Measurements from ENCODE around the gene ASIP. TPM values are rescaled to one million over a fixed set of nuclear protein-coding genes. Genes with fewer than 3 reads are reported as not detected.
"Not testable (repeated sequence)": the region's sequence is repeated elsewhere in the genome, so short reads cannot be mapped to it uniquely, and the experiment has no call there.

Gene ASIP
- total RNA-seq, 1 experiment from 2014 or later, result not detected

DNA sequence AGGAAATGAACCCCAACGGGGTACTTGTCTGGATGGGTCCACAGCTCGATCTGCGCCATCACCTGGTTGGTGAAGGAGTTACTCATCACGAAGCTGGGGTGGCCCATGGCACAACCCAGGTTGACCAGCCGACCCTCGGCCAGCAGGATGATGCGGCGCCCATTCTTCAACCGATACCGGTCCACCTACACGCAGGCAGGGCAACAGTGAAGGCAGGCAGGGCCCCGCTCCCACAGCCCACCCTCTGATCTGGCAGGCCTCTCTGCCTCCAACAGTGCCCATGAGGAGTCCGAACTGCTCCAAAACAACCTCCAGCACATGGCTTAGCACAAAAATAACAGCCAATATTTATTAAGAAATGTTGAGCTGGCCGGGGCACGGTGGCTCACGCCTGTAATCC lies 44.2 kb downstream of the ASIP start:
- no peaks in the 10 kb centered on the region for H3K27me3 Mint-ChIP-seq (ENCODE audit: unreplicated experiment)
- peaks cover 53% of the 10 kb centered on the region for H3K36me3 Mint-ChIP-seq (ENCODE audit: insufficient read depth, unreplicated experiment)
- intact Hi-C loops (cut with micrococcal nuclease; ENCODE audit: unreplicated experiment), result no loop called here
- TF ChIP-seq, protein P1, sequence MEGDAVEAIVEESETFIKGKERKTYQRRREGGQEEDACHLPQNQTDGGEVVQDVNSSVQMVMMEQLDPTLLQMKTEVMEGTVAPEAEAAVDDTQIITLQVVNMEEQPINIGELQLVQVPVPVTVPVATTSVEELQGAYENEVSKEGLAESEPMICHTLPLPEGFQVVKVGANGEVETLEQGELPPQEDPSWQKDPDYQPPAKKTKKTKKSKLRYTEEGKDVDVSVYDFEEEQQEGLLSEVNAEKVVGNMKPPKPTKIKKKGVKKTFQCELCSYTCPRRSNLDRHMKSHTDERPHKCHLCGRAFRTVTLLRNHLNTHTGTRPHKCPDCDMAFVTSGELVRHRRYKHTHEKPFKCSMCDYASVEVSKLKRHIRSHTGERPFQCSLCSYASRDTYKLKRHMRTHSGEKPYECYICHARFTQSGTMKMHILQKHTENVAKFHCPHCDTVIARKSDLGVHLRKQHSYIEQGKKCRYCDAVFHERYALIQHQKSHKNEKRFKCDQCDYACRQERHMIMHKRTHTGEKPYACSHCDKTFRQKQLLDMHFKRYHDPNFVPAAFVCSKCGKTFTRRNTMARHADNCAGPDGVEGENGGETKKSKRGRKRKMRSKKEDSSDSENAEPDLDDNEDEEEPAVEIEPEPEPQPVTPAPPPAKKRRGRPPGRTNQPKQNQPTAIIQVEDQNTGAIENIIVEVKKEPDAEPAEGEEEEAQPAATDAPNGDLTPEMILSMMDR (IDR thresholded peaks at IDR 0.05; ENCODE audit: unreplicated experiment), result no peak
- DNase-seq, result no peak
- no peaks in the 10 kb centered on the region for H3K9me3 Mint-ChIP-seq (ENCODE audit: low read depth, unreplicated experiment)
- no peak overlapping the region for H3K27ac Mint-ChIP-seq (ENCODE audit: unreplicated experiment)
- BruUV-seq (replicated peaks), result no TSS peak
- H3K4me1 Mint-ChIP-seq (ENCODE audit: low read depth, unreplicated experiment), result no peaks in the 10 kb centered on the region
- no peak overlapping the region for H3K4me3 Mint-ChIP-seq (ENCODE audit: low read depth, unreplicated experiment)
- CTCF ChIA-PET, result no interaction called here

DNA sequence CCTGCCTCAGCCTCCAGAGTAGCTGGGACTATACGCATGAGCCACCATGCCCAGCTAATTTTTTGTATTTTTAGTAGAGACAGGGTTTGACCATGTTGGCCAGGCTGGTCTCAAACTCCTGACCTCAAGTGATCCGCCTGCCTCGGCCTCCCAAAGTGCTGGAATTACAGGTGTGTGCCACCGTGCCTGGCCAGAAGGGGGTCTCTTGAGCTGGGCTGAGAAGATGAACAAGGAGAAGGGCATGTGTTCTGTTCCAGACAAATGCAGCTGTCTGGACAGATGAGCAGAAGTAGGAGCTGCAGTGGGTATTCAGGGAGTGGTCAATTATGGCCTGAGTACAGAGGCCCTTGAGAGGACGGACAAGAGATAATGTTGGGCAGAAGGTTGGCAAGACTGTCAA lies 46.3 kb downstream of the ASIP start:
- BruUV-seq (replicated peaks); CTCF ChIA-PET; H3K4me1 Mint-ChIP-seq (ENCODE audit: low read depth, unreplicated experiment); DNase-seq; H3K27ac Mint-ChIP-seq (ENCODE audit: unreplicated experiment); H3K4me3 Mint-ChIP-seq (ENCODE audit: low read depth, unreplicated experiment); H3K27me3 Mint-ChIP-seq (ENCODE audit: unreplicated experiment); intact Hi-C loops (cut with micrococcal nuclease; ENCODE audit: unreplicated experiment); H3K9me3 Mint-ChIP-seq (ENCODE audit: low read depth, unreplicated experiment): not testable (repeated sequence)
- H3K36me3 Mint-ChIP-seq (ENCODE audit: insufficient read depth, unreplicated experiment), result peaks cover 49% of the 10 kb centered on the region

DNA sequence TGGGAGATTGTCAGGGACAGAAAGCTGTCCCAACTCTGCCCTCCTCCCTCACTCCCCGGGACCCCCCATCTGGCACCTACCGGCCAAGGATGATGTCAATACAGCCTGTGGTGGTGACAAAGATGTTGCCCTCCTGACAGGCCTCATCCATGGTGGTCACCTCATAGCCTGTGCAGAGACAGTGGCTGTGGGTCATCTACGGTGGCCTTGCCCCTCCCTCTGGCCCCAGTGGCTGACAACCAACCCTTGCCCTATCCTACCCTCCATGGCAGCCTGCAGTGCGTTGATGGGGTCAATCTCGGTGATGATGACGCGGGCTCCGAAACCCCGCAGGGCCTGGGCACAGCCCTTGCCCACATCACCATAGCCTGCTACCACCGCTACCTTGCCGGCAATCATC lies 49.2 kb downstream of the ASIP start:
- no peak for DNase-seq
- CTCF ChIA-PET, result interaction anchor here (0.6 kb wide), 1 partner anchor 608 kb away, joined by 9 read pairs; no protein-coding TSS in a partner anchor
- Mint-ChIP-seq H3K36me3 (ENCODE audit: insufficient read depth, unreplicated experiment) (peaks cover 40% of the 10 kb centered on the region), H3K4me3 (ENCODE audit: low read depth, unreplicated experiment) (no peak overlapping the region), H3K27me3 (ENCODE audit: unreplicated experiment) (no peaks in the 10 kb centered on the region), H3K9me3 (ENCODE audit: low read depth, unreplicated experiment) (no peaks in the 10 kb centered on the region), H3K4me1 (ENCODE audit: low read depth, unreplicated experiment) (no peaks in the 10 kb centered on the region), H3K27ac (ENCODE audit: unreplicated experiment) (no peak overlapping the region)
- TF ChIP-seq, protein P1 (IDR thresholded peaks at IDR 0.05; ENCODE audit: unreplicated experiment), result no peak
- intact Hi-C loops (cut with micrococcal nuclease; ENCODE audit: unreplicated experiment), result no loop called here
- no TSS peak for BruUV-seq (replicated peaks)

DNA sequence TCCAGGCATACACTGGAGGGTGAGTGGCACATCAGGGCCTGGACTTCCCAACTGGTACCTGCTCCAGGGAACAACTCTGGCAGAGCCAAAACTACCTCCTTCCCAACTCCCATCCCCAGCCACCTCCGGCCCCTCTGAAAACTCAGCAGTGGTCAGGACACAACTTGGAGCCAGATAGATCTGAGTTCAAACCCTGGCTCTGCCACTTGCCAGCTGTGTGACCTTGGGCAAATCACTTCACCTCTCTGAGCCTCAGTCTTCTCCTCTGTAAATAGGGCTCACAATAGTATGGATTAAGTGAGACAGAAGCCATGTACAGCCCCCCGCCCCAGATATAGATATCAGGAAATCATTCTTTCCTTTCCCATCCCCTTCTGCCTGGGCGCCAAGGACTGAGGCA lies 51.3 kb downstream of the ASIP start:
- TF ChIP-seq, protein P1 (IDR thresholded peaks at IDR 0.05; ENCODE audit: unreplicated experiment), result no peak
- no peaks in the 10 kb centered on the region for H3K27me3 Mint-ChIP-seq (ENCODE audit: unreplicated experiment)
- no peak overlapping the region for H3K27ac Mint-ChIP-seq (ENCODE audit: unreplicated experiment)
- H3K9me3 Mint-ChIP-seq (ENCODE audit: low read depth, unreplicated experiment), result no peaks in the 10 kb centered on the region
- CTCF ChIA-PET, result interaction anchor here (0.7 kb wide), 1 partner anchor 270 kb away, joined by 3 read pairs; no protein-coding TSS in a partner anchor
- DNase-seq, result no peak
- peaks cover 39% of the 10 kb centered on the region for H3K36me3 Mint-ChIP-seq (ENCODE audit: insufficient read depth, unreplicated experiment)
- BruUV-seq (replicated peaks), result no TSS peak
- no peaks in the 10 kb centered on the region for H3K4me1 Mint-ChIP-seq (ENCODE audit: low read depth, unreplicated experiment)
- no peak overlapping the region for H3K4me3 Mint-ChIP-seq (ENCODE audit: low read depth, unreplicated experiment)
- intact Hi-C loops (cut with micrococcal nuclease; ENCODE audit: unreplicated experiment), result no loop called here

DNA sequence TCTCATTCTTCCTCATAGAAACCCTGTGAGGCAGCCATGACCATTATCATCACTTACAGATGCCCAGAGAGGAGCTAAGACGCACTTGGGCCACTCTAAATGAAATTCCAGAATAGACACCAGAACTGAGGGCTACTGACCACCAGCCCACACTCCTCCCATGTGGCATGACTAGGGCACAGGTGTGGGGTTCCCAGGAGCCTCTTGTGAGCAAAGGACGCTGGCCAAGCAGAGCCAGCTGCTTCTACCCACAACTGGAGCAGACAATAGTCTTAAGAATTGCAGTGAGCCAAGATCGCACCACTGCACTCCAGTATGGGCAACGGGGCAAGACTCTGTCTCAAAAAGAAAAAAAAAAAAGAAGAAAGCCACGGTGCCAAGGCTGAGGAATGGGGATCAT lies 51.9 kb downstream of the ASIP start:
- no peak overlapping the region for H3K27ac Mint-ChIP-seq (ENCODE audit: unreplicated experiment)
- intact Hi-C loops (cut with micrococcal nuclease; ENCODE audit: unreplicated experiment), result no loop called here
- DNase-seq, result no peak
- H3K4me1 Mint-ChIP-seq (ENCODE audit: low read depth, unreplicated experiment), result no peaks in the 10 kb centered on the region
- TF ChIP-seq, protein P1 (IDR thresholded peaks at IDR 0.05; ENCODE audit: unreplicated experiment), result no peak
- H3K9me3 Mint-ChIP-seq (ENCODE audit: low read depth, unreplicated experiment), result no peaks in the 10 kb centered on the region
- H3K36me3 Mint-ChIP-seq (ENCODE audit: insufficient read depth, unreplicated experiment), result peaks cover 37% of the 10 kb centered on the region
- CTCF ChIA-PET, result interaction anchor here (0.7 kb wide), 1 partner anchor 270 kb away, joined by 3 read pairs; no protein-coding TSS in a partner anchor
- no peak overlapping the region for H3K4me3 Mint-ChIP-seq (ENCODE audit: low read depth, unreplicated experiment)
- no peaks in the 10 kb centered on the region for H3K27me3 Mint-ChIP-seq (ENCODE audit: unreplicated experiment)
- no TSS peak for BruUV-seq (replicated peaks)

Data from Calu3 (cell line).